Prostate gland (tissue), 2 donors: ENCODE results near the gene RNF123.

ENCODE experiments used
- CTCF ChIP-seq, 4 experiments: fragments of 200-600 bp in 2 of 4; fragments of 450-650 bp in 2 of 4; sonication (generic) in 2 of 4; IDR thresholded peaks; 1 replicate in 3 of 4; 2 replicates in 1 of 4; pipeline ENCODE4 v1.5.1; 2016 to 2019; ENCODE audit warnings: antibody characterized with exemption in 4 of 4, mild to moderate bottlenecking in 2 of 4, moderate library complexity in 2 of 4
- POLR2A ChIP-seq: fragments of 450-650 bp; IDR thresholded peaks from one replicate; pipeline ENCODE4 v1.6.1; 2016; ENCODE audit warnings: antibody characterized with exemption, mild to moderate bottlenecking
- POLR2AphosphoS5 ChIP-seq: sonication (generic); formaldehyde crosslinking; IDR thresholded peaks from one replicate; pipeline ENCODE4 v1.6.1; 2017; ENCODE audit warnings: antibody characterized with exemption

GRCh38 chr3:49705390-49705960 is 16.1 kb downstream of the RNF123 start:
- TF ChIP-seq CTCF (IDR thresholded peaks at IDR 0.05) (no peak), POLR2AphosphoS5 (no peak), POLR2A (no peak)
